Measurements from ENCODE around the gene RIT2.

RIT2 gene

DNA sequence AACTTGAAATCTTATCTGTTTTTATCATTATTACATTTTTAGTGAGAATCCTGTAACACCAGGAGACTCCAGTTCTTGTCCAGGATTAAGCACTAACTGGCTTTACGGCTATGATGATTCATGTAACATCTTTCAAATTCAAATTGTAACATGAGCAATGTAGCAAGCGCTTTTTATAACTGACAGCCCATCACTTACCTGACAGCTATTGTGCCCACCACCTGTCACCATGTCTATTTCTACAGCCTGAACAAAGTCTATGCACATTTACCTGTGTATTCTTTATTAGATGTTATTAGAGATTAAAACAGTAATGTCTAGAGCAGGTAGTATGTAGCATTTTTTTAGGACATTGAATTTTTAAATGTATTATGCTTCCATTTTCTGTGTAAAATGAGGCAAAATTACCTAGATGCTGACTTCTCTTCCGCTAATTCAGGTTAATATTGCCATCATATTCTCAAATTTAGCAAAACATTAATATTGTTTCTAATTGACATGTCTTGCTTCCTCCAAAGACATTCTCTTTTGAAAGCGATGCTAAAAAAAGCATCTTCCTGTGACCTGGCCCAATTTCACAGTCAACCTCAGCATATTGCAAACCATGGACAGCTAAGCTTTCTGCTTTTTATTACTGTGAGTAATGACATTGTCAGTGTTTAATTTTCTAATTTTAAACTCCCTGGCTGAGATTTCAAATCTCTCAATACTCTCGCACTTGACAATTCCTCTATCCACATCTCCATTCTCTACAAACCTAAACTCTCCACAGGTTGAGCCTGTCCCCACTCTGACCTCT lies 37.8 kb downstream of the RIT2 start:
- TF ChIP-seq EZH2phosphoT487 (conservative IDR thresholded peaks at IDR 0.05; ENCODE audit: low read length) = no peak
- TF ChIP-seq, protein P1, sequence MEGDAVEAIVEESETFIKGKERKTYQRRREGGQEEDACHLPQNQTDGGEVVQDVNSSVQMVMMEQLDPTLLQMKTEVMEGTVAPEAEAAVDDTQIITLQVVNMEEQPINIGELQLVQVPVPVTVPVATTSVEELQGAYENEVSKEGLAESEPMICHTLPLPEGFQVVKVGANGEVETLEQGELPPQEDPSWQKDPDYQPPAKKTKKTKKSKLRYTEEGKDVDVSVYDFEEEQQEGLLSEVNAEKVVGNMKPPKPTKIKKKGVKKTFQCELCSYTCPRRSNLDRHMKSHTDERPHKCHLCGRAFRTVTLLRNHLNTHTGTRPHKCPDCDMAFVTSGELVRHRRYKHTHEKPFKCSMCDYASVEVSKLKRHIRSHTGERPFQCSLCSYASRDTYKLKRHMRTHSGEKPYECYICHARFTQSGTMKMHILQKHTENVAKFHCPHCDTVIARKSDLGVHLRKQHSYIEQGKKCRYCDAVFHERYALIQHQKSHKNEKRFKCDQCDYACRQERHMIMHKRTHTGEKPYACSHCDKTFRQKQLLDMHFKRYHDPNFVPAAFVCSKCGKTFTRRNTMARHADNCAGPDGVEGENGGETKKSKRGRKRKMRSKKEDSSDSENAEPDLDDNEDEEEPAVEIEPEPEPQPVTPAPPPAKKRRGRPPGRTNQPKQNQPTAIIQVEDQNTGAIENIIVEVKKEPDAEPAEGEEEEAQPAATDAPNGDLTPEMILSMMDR (IDR thresholded peaks at IDR 0.05; ENCODE audit: insufficient read depth, low read length, poor library complexity, severe bottlenecking) = no peak
- Histone ChIP-seq H3K9me2 (replicated peaks; ENCODE audit: insufficient read depth, low read length) (no peaks in the 10 kb centered on the region), H2AFZ (ENCODE audit: low read depth, low read length, severe bottlenecking) (no peak overlapping the region), H3K27me3 (ENCODE audit: low read length) (no peaks in the 10 kb centered on the region), H3K4me3 (ENCODE audit: insufficient read depth, low read length, poor library complexity, severe bottlenecking) (no peak overlapping the region), H3K27ac (ENCODE audit: low read depth, low read length) (no peak overlapping the region), H3K79me2 (ENCODE audit: insufficient read depth, low read length) (no peaks in the 10 kb centered on the region), H3F3A (ENCODE audit: insufficient read depth) (no peaks in the 10 kb centered on the region), H3K4me2 (ENCODE audit: low read depth, low read length, poor library complexity, severe bottlenecking) (no peak overlapping the region), H3K9ac (ENCODE audit: low read length) (no peak overlapping the region), H3K36me3 (ENCODE audit: low read length) (no peaks in the 10 kb centered on the region), H3K9me3 (ENCODE audit: insufficient read depth, low read length) (no peaks in the 10 kb centered on the region), H4K20me1 (ENCODE audit: low read depth, low read length) (no peaks in the 10 kb centered on the region)

GRCh38 chr18:43073771-43074170 lies 41.7 kb downstream of the RIT2 start:
- H4K20me1 ChIP-seq (ENCODE audit: low read depth, low read length) = no peaks in the 10 kb centered on the region
- H3K9me3 ChIP-seq (ENCODE audit: insufficient read depth, low read length) = no peaks in the 10 kb centered on the region
- H2AFZ ChIP-seq (ENCODE audit: low read depth, low read length, severe bottlenecking) = no peak overlapping the region
- no peaks in the 10 kb centered on the region for H3K27me3 ChIP-seq (ENCODE audit: low read length)
- no peaks in the 10 kb centered on the region for H3F3A ChIP-seq (ENCODE audit: insufficient read depth)
- H3K9ac ChIP-seq (ENCODE audit: low read length) = no peak overlapping the region
- H3K9me2 ChIP-seq (replicated peaks; ENCODE audit: insufficient read depth, low read length) = no peaks in the 10 kb centered on the region
- TF ChIP-seq EZH2phosphoT487 (conservative IDR thresholded peaks at IDR 0.05; ENCODE audit: low read length) = no peak
- TF ChIP-seq, protein P1 (IDR thresholded peaks at IDR 0.05; ENCODE audit: insufficient read depth, low read length, poor library complexity, severe bottlenecking) = no peak
- H3K4me2 ChIP-seq (ENCODE audit: low read depth, low read length, poor library complexity, severe bottlenecking) = no peak overlapping the region
- no peaks in the 10 kb centered on the region for H3K36me3 ChIP-seq (ENCODE audit: low read length)
- H3K79me2 ChIP-seq (ENCODE audit: insufficient read depth, low read length) = no peaks in the 10 kb centered on the region
- no peak overlapping the region for H3K4me3 ChIP-seq (ENCODE audit: insufficient read depth, low read length, poor library complexity, severe bottlenecking)
- no peak overlapping the region for H3K27ac ChIP-seq (ENCODE audit: low read depth, low read length)

- H3K9me2 ChIP-seq (replicated peaks; ENCODE audit: insufficient read depth, low read length) = no peaks in the 10 kb centered on the region
- H3K36me3 ChIP-seq (ENCODE audit: low read length) = no peaks in the 10 kb centered on the region
- H3K27me3 ChIP-seq (ENCODE audit: low read length) = no peaks in the 10 kb centered on the region
- H3K79me2 ChIP-seq (ENCODE audit: insufficient read depth, low read length) = no peaks in the 10 kb centered on the region
- no peak for TF ChIP-seq EZH2phosphoT487 (conservative IDR thresholded peaks at IDR 0.05; ENCODE audit: low read length)
- TF ChIP-seq, protein P1 (IDR thresholded peaks at IDR 0.05; ENCODE audit: insufficient read depth, low read length, poor library complexity, severe bottlenecking) = no peak
- H4K20me1 ChIP-seq (ENCODE audit: low read depth, low read length) = no peaks in the 10 kb centered on the region
- no peak overlapping the region for H3K27ac ChIP-seq (ENCODE audit: low read depth, low read length)
- no peaks in the 10 kb centered on the region for H3F3A ChIP-seq (ENCODE audit: insufficient read depth)
- H2AFZ ChIP-seq (ENCODE audit: low read depth, low read length, severe bottlenecking) = no peak overlapping the region
- no peak overlapping the region for H3K9ac ChIP-seq (ENCODE audit: low read length)
- H3K4me3 ChIP-seq (ENCODE audit: insufficient read depth, low read length, poor library complexity, severe bottlenecking) = no peak overlapping the region
- H3K4me2 ChIP-seq (ENCODE audit: low read depth, low read length, poor library complexity, severe bottlenecking) = no peak overlapping the region
- no peaks in the 10 kb centered on the region for H3K9me3 ChIP-seq (ENCODE audit: insufficient read depth, low read length)
Measured at GRCh38 chr18:43068781-43069180, 46.7 kb downstream of the RIT2 start.
